RPMI7951 (cell line): ENCODE measurements around the gene EPHA4. TPM values are rescaled to one million over a fixed set of nuclear protein-coding genes. Genes with fewer than 3 reads are reported as not detected.
"Not testable (repeated sequence)": the region's sequence is repeated elsewhere in the genome, so short reads cannot be mapped to it uniquely, and the experiment has no call there.

Source experiments
- DNase-seq: peaks from one replicate; pipeline ENCODE4 v3.0.0-alpha.2; 2012; ENCODE audit warnings: low read depth
- total RNA-seq: library from RNA; depleted of rRNA; stranded (reverse); fragments of >200 nt; shearing (Covaris generic); gene quantifications from 2 replicates; pipeline ENCODE4 v1.2.3, GENCODE V29; 2014

EPHA4 gene
- total RNA-seq, 1 experiment from 2014 or later = 6.1 TPM

DNA sequence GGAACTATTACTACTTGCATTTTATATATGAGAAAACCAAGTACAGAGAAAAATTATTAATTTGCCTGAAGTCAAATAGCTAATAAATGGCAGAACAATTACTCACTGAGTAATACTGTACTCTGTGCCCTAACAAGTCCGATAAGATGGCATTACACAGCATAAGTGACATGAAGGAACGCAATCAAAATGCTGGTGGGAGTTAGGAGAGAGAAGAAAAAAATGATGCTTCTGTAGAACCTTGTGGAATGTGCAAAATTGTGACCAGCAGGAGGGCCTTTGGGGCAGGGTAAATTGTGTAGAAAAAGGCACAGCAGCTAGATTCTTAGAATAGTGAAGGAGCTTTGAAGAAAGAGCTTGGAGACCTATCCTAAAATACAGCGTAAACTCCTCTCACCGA lies 32.9 kb downstream of the EPHA4 start:
- DNase-seq = no peak

DNA sequence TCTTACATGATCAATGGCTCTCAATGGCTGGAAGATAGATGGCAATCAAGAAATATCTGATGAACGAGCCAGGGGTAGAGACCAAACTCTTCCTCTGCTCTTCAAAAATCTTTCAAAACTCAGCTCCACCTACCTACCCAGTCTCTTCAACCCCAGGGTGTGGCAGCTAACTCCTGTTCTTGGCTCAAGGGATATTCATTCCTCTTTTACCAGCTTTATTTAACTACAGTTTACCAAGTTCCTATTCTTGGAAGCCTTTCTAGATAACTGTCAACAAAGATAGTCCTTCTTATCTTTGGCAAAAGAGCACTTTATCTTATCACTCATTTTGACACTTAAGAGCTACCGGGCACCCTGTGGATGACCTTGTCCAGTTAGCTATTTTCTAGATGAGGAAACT lies 36.3 kb downstream of the EPHA4 start:
- DNase-seq = no peak

DNA sequence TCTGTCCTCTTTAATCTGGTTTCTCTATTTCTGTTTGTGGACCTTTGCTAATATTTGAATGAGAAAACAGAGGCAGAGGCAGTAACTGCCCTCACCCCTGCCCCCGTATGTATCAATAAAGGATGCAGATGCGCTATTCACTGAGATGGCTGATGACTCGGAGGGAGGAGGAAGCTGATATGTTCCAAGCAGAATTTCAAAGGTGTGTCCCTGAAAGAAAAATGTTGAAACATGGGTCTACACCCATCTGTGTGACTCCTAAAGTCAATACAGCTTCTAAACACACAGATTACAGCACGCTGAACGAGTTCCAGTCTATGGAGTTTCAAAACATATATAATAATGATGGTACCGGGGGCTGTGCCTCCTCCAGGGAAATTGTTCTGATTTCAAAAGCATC lies 38.8 kb downstream of the EPHA4 start:
- DNase-seq = no peak

DNA sequence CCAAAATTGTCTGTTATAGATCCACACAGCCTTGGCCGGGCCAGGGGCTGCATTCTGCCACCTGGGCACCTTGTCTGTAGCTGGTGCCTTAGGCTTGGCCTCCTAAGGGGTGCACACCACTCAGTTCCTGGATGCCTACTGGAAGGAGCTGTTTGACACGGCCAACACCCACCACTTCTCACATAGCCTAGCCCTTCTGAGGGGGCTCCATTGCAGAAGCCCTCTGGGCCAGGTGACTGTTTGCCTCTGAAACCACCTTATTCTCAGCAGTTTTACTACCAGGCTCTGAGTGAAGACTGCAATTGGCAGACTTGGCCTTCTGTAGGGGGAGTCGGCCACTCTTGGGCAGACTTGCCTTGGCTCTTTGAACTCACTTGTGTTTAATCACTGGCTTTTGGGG lies 39.5 kb downstream of the EPHA4 start:
- no peak for DNase-seq

DNA sequence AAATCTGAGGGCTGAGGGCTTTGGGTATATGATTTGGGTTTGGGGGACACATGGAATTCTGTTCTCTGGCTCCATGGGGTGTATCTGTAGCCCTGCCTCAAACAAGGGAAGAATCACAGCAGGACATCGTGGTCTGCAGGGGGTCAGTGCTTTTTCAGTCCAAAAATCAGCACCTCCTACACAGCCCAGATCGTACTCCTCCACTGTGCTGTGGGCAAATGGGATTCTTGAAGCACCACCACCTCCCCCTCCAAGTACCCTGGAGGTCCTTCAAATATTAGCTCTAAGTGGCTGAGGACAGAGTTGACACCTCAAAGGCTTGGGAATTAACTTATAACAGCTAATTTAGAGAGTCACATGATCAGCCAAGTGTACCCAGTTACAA lies 41.5 kb downstream of the EPHA4 start:
- DNase-seq = no peak

DNA sequence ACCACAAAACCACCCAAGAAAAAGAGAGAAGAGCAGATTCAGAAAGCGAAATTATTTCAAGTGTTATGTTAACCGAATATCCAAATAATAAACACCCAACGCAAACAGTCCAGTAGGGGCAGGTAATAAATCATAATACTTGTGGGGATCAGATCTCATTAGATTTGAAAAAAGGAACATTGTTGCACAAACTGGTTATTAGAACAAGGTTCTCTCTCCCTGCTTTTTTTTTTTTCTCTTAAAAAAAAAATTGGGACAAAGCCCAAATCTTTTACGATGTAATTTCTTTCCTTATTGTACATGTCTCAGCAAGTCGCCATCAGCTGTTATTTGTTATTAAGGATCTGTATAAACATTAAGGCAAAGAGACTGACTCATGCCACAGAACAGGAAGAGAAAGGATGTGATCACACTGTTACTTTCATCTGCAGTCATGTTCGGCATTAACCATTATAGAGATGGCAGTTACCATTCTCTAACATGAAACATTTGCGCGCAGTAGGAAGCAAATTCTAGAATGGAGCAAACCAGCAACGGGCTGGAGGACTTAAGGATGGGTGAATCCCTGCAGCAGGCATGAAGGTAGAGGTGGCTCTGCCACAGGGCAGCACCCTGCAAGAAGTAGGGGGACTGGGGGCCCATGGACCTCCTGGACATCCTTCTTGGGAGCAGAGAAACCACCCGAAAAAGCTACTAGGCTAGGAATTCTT lies 42.0 kb downstream of the EPHA4 start:
- DNase-seq = peak; percentile 70

DNA sequence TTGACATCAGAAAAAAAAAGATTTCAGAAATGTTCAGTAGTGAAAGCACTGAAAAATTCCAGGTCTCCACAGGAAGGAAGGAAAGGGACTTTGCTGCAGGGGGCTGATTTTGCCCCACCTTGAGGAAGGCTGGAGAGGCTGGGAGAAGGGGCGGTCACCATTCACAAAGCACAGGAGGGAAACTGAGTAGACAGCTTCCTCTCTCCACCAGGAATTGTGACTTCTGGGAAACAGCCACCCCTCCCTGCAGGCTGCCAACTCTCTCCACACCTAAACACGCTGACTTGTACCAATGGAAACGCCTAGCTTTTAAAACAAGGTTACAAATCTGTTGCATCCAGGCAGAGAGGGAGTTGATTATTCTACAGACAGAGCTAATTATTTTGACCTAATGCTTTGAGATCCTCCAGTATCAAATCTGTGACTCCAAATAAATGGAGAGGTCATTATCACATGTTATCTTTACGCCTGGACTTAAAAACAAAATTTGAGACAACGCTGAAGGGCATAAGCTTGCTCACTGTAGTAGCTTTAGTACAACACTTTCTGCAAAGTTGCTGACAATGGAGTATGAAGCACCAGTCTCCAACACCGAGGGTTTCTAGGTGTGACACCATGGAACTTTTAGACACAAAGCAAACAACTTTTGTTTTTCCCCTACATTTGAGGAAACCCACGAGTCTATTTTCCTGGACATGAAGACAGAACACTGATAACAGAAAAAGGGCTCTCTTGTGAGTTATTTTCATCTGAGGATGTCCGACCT lies 42.7 kb downstream of the EPHA4 start:
- no peak for DNase-seq

DNA sequence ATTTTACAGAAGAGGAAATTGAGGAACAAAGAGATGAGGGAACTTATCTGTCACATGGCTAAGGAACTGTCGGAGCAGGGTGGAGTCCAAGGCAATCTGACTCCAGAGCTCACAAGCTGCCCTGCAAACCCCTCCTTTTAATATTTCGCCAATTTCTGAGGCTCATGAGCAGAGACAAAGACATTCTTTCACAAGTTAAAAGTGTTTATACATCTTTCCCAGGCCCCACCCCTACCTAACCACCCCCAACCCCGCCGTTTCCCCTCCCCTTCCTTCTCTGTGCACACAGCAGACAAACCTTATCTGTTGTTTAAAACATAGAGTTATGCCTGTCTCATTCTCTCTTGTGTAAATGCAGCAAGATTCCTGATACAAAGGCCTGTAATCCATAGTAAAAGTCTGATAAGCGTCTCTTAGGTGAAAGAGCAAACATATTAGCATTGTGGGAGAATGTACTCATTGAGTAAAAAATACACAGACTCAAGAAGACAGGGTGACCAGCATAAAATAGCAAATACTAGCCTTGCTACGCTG lies 44.3 kb downstream of the EPHA4 start:
- no peak for DNase-seq

DNA sequence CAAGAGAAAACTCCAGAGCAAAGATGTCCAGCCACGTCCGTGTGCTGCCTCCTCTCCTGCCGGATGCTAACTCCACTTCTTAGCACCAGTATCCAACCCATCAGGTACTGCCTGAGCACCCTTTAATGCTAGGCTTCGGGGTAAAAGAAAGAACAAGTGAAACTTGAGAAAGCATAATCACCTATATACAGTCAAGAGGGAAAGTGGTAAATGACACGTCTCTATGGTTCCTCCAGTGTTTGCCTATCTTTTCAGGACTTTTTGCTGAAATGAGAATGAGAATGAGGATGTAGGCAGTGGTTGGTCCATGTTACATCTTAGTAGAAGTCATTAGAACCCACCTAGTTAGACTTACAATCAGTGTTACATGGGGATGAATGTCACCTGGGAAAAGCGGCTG lies 47.9 kb downstream of the EPHA4 start:
- no peak for DNase-seq

DNA sequence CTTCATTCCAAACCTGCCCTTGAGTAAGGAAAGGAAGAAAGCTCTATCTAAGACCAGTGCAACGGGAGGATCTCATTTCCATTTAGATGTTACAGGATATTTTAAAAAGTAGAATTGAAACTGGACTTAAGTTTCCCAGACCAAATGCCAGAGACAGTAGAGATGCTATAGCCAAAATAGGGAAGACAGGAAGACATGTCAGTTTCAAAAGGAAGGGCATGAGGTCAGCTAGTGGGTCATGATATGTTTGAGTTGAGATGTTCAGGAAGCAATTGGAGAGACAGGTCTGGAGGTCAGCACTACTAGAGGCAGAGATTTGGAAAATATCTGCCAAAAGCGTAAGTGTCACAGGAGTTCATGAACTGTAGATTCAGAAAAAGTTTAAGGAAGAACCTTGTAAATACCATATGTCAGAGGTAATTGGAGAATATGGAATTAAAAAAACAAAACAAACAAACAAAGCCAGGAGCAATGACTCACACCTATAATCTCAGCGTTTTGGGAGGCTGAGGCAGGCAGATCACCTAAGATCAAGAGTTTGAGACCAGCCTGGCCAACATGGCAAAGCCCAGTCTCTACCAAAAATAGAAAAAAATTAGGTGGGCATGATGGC lies 50.8 kb downstream of the EPHA4 start:
- no peak for DNase-seq

DNA sequence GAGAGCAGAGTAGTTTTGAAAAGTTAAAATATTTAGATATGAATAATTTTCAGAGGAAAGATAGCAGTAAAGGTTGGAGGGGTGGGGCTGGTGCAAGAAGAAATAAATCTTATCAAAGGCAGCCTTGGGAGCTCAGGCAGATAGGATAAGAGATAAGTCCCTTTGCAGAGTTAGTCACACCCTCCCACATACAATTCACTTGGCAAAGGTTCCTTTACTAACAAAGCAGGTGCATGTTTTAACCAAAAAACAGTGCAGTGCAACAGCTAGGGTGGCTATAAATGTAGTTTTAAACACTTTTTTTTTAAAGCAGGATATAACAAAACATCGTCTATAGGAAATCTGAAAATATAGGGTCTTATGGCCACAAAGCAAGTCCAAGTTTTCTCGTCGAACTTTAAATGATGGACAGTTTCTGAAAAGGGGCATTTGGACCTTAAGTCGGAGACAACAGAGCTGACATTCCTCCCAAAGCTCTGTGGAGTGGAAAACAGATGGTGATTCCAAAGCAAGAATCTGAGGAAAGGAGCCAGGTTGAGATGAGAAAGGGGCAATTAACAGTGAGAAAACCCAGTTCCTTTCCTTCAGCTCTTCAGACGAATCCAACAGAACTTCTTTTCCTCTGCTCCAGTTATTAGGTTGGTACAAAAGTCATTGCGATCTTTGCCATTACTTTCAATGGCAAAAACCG lies 53.0 kb downstream of the EPHA4 start:
- DNase-seq = peak; percentile 50

DNA sequence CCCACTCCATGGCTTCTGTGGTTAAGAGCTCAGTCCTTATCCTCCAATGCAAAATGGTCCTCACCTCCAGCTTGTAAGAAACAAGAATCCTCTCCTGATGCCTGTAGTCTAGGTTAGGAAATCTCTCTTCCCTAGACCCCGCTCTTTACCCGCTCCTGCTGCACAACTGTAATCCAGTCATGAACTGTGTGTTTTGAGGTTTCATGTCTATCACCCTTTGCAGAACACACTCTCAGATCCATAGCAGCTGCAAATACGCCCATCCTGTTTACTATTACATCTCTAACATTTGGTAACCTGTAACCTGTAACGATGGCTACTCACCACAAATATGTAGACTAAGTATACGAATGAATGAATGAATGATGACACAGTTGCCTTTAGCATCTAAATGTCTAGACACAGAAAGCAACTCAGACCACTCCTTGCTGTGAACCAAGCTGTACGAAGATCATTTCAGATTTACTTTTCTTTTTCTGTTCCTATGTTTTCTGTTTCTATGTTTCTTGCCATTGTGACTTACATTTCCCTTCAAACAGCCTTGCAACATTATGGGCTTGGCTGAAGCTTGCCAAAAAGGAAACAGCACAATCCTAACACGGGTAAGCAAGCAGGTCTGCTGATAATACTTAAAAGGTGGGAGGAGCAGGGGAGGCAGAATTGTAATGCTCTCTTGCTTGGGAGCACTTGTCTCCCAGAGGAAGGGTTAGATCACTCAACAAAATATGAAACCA lies 53.7 kb downstream of the EPHA4 start:
- peak; percentile 27 for DNase-seq

DNA sequence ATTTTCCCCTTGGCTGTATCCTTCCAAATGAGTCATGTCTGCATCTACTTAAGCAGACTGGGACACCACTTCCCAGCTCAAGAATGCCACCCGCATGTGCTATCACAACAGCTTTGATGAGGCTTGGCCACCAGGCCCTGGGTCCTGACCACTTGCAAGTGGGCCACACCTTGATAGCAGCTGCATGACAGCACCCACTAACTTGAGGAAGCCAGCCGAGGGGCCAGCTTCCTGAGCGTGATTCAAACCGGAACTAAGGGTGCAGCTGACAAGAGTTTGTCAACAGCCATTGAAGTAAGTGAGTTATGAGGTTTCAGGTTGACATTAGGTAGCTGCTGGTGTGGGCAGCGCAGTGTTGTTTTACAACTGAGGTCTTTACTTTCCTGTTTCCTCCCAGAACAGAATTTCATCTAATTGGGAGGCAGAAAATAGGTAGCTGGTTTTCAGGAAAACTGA lies 54.4 kb downstream of the EPHA4 start:
- DNase-seq = peak; percentile 90

DNA sequence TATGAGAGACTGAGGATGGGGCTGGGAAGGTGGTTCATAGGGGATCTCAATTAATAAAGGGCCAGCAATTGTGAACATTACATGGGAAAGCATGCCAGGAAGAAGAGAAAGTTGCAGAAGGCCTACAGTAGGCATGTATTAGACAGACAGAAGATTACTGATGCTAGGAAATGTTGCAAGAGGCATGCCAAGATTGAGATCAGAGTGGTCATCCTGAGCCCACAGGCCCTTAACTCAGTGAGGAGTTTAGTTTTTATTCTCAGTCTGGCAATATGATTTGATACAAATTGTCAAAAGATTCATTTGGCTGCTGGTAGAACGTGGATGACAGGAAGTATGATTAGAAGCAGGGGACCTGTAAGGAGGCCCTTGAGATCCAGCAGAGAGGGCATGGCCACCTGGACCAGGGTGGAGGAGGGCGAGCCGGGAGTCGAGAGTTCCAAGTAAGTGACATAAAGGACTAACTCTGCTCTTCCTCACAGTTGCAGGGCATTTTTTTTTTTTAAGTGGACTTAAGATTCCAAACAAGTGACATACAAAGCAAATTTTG lies 54.9 kb downstream of the EPHA4 start:
- DNase-seq = no peak

DNA sequence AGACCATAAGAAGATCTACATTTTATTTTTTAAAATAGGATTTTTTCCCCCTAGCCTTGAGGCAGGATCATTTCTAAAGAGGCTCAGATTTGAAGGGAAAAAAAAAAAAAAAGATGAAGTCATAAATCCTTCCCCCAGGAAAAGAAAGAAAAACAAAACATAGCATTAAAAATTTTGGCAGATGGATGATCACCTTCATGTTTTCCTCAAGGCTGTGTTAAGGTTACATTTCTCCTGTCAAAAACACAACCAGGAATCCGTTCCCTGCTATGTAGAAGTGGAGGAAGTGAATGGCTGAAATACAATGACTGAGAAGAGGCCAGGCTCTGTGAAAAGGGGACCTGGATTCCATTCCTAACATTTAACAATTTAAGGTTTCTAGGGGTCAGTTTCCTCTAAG lies 56.2 kb downstream of the EPHA4 start:
- no peak for DNase-seq

DNA sequence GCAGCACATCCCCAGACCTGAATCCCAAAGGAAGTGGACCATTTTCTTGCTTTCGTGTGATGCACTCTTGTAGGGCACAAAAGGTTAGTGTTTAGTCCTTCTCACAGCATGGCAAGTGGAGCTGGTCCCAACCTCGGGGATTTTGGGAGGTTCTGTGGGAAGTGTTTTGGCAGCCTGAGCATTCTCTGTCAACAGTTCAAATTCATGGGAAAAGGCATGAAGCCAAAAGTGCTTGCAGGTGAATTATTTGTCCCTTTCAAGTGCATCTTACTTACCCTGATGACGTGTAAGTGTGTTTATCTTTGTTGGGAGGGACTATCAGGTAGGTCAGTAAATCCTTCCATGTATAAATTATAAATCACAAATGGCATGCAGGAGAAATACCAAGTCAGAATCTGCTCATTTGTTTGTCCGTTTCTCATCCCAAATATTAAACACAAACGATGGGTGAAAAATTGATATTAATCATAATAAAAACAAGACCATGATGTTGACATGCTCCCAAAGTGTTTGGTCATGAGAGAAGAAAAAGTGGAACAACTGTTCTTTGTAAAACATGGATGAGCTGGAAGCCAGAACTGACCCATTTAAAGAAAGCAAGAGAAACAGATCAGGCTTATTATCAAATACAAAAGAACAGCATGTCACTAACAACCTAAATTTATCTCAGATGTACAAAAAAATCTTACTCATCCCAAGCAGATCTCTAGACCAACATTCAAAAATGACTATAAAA lies 57.6 kb downstream of the EPHA4 start:
- no peak for DNase-seq

DNA sequence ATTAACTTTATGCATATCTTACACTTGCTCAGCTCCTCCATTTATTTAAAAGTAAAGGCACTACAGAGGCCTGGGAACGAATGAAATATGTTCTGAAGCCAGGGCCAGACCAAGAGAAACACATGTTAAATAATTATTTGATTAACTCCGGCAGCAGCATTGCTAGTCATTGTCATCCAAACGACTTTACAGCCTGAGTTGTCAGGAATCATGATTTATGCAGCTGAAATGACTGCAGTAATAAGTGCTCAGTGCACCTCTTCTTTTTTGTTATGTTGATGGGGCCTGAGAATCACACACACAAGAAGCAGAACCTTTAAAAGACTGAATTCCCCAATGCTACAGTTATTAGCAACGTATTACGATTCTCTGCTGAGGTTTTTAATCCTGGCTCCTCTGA lies 58.9 kb downstream of the EPHA4 start:
- no peak for DNase-seq

DNA sequence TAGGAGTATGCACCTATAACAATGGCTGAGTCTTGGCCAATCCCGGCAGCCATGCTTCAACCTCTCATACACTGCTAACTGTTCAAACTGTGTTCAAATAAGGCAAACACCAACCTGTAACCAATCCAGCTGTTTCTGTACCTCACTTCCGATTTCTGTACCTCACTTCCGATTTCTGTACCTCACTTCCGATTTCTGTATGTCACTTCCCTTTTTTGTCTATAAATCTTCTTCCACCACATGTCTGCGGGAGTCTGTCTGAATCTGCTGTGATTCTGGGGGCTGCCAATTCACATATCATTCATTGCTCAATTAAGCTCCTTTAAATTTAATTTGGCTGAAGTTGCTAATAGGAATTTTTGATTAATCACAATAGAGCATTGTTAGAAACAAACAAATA lies 60.8 kb downstream of the EPHA4 start:
- DNase-seq = not testable (repeated sequence)

DNA sequence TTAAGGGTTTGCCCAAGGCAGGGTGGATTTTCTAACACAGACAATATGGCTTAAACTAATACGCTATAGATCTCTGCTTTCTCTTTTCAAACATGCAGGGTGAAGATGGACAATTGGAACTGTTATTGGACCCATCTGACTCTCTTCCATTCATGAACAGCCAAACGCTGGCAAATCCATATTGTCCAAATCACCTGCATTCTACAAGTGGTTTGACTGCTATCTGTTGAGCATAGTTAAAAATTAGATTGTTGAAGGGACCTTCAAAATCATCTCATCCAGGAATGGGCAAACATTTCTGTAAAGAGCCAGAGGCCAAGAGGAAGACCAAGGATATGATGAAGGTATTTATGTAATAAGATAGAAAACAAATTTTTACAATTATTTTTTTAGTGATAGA lies 65.6 kb downstream of the EPHA4 start:
- no peak for DNase-seq

DNA sequence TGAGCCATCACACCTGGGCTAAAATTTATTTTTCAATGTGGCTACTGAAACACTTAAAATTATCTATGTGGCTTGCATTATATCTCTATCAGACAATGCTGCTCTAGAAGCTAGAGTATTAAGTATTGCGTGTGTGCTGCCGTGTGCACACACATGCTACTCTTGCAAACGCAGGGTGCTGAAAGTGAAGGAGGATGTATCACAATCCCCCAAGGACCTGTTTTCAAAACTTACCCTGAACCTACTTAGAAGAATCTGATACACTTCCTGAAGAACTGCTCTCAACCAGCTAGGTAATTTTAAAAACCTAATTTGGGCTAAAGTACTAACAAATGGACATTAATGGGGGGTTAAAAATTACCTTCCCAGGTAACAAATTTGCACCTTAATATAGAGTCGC lies 66.5 kb downstream of the EPHA4 start:
- DNase-seq = no peak
